Endothelial cell (in vitro differentiated cells): Measurements from ENCODE around the gene FZD7. TPM values are rescaled to one million over a fixed set of nuclear protein-coding genes. Genes with fewer than 3 reads are reported as not detected.

Experiments
- DNase-seq: peaks from one replicate; pipeline ENCODE4 v3.0.0; 2021; ENCODE audit warnings: low spot score
- H3K27ac Mint-ChIP-seq: one replicate; pipeline ENCODE4 v1.8.0; 2021; ENCODE audit warnings: mixed read lengths, inconsistent platforms; ENCODE audit not compliant: unreplicated experiment
- H3K27me3 Mint-ChIP-seq: one replicate; pipeline ENCODE4 v1.8.0; 2021; ENCODE audit warnings: mild to moderate bottlenecking, moderate library complexity, mixed read lengths, inconsistent platforms; ENCODE audit not compliant: unreplicated experiment
- H3K36me3 Mint-ChIP-seq: one replicate; pipeline ENCODE4 v1.8.0; 2021; ENCODE audit warnings: mild to moderate bottlenecking, low read depth, mixed read lengths, inconsistent platforms; ENCODE audit not compliant: unreplicated experiment
- H3K4me1 Mint-ChIP-seq: one replicate; pipeline ENCODE4 v1.8.0; 2021; ENCODE audit warnings: mild to moderate bottlenecking, mixed read lengths, inconsistent platforms; ENCODE audit not compliant: unreplicated experiment
- H3K4me3 Mint-ChIP-seq: one replicate; pipeline ENCODE4 v1.8.0; 2021; ENCODE audit warnings: mild to moderate bottlenecking, mixed read lengths, inconsistent platforms; ENCODE audit not compliant: unreplicated experiment
- H3K9me3 Mint-ChIP-seq: one replicate; pipeline ENCODE4 v1.8.0; 2021; ENCODE audit warnings: mixed read lengths, inconsistent platforms; ENCODE audit not compliant: unreplicated experiment
- CTCF ChIP-seq: fragments of 200-600 bp; sonication (generic); IDR thresholded peaks from one replicate; pipeline ENCODE4 v1.5.0; 2021; ENCODE audit warnings: antibody characterized with exemption; ENCODE audit not compliant: unreplicated experiment
- total RNA-seq: library from RNA; stranded (reverse); fragmentation: NEBNext Ultra II Directional; extraction: Animal tissue kit (Norgen Biotek cat#: 25700); gene quantifications from one replicate; pipeline ENCODE4 v1.2.1, GENCODE V29; 2021; ENCODE audit not compliant: unreplicated experiment

The FZD7 gene
- total RNA-seq, 1 donor from 2014 or later = 42.2 TPM

DNA sequence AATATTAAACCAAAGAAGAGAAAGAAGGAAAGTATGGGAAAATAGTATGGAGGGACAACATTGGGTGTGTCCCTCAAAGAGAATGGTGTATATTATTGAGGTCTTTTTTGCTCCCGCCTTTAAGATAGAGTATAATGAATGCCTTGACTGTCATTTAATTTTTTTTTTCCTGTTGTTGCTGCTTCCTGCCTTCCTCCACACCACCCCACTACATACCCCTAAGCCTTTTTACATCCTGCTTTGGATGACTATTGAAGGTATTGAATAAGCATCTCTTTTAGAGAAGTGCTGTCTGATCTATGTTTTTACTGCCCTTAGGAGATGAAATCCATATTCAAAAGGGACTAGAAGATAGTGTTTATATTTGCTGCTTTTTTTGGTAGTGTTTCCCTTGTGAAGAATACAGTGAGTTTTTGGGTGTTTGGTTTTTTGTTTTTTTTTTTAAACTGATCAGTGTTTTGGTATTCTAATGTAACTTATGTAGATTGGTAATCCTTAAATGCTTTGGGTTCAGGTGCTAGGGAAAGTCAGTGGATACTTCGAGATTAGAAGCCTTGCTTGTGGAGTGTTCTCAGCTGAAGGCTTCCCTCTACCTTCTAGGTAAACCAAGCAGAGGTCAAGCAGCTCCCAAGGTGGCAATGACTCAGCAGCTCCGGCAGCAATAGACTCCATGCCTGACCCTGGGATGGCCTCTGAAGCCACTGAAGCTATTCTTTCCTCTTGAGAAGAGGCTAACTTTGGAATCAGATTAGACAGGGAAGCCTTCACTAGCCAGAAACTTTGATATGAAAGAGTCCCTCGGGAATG, 5.0 kb downstream of the FZD7 start:
- H3K36me3 Mint-ChIP-seq = no peaks in the 10 kb centered on the region
- peak overlapping the region; percentile 54 for H3K4me3 Mint-ChIP-seq
- no peak for TF ChIP-seq CTCF
- H3K27ac Mint-ChIP-seq = peak overlapping the region; percentile 83
- H3K9me3 Mint-ChIP-seq = no peaks in the 10 kb centered on the region
- peaks cover 3% of the 10 kb centered on the region for H3K27me3 Mint-ChIP-seq
- H3K4me1 Mint-ChIP-seq = peaks cover 21% of the 10 kb centered on the region
- peak; percentile 22 for DNase-seq

GRCh38 chr2:202039278-202040078, 5.8 kb downstream of the FZD7 start:
- no peaks in the 10 kb centered on the region for H3K9me3 Mint-ChIP-seq
- DNase-seq = peak; percentile 15
- H3K36me3 Mint-ChIP-seq = no peaks in the 10 kb centered on the region
- H3K27ac Mint-ChIP-seq = peak overlapping the region; percentile 83
- TF ChIP-seq CTCF = no peak
- no peak overlapping the region for H3K4me3 Mint-ChIP-seq
- H3K4me1 Mint-ChIP-seq = peaks cover 21% of the 10 kb centered on the region
- H3K27me3 Mint-ChIP-seq = peaks cover 3% of the 10 kb centered on the region

- TF ChIP-seq CTCF = no peak
- Mint-ChIP-seq H3K9me3 (no peaks in the 10 kb centered on the region), H3K36me3 (no peaks in the 10 kb centered on the region), H3K27me3 (no peaks in the 10 kb centered on the region), H3K4me1 (peaks cover 24% of the 10 kb centered on the region), H3K27ac (peak overlapping the region; percentile 24), H3K4me3 (no peak overlapping the region)
- no peak for DNase-seq
These were observed 6.6 kb downstream of the FZD7 start for GRCh38 chr2:202040079-202040844.

GRCh38 chr2:202042444-202042843, 8.8 kb downstream of the FZD7 start:
- TF ChIP-seq CTCF = no peak
- H3K27ac Mint-ChIP-seq = no peak overlapping the region
- H3K9me3 Mint-ChIP-seq = no peaks in the 10 kb centered on the region
- peaks cover 33% of the 10 kb centered on the region for H3K4me1 Mint-ChIP-seq
- DNase-seq = no peak
- H3K4me3 Mint-ChIP-seq = no peak overlapping the region
- H3K36me3 Mint-ChIP-seq = no peaks in the 10 kb centered on the region
- H3K27me3 Mint-ChIP-seq = no peaks in the 10 kb centered on the region
